Heart right ventricle (tissue), 16 donors: Measurements from ENCODE around the gene B2M. TPM values are rescaled to one million over a fixed set of nuclear protein-coding genes. Genes with fewer than 3 reads are reported as not detected.

ENCODE experiments used
- ATAC-seq, 8 donors: fragments of 200-7000 bp; cut with Tn5 transposase; one replicate each; pipeline ENCODE4 v1.9.1; 2020; ENCODE audit warnings: mild to moderate bottlenecking in 8 of 8, moderate library complexity in 8 of 8, moderate number of reproducible peaks in 1 of 8
- DNase-seq, 2 donors: peaks; one replicate each; pipeline ENCODE4 v3.0.0-alpha.2; 2020
- H3K27ac ChIP-seq, 10 donors: fragments of 200-600 bp; sonication (generic) in 2 of 10; one replicate each; pipeline versions ENCODE4 v1.5.0 to v1.8.0; 2020 to 2022; ENCODE audit warnings: mild to moderate bottlenecking in 3 of 10
- H3K27me3 ChIP-seq, 7 donors: fragments of 200-600 bp; one replicate each; pipeline ENCODE4 v1.8.0; 2021 to 2022; ENCODE audit warnings: mild to moderate bottlenecking in 2 of 7
- H3K36me3 ChIP-seq, 9 donors: fragments of 200-600 bp; sonication (generic) in 1 of 9; one replicate each; pipeline versions ENCODE4 v1.5.0 to v1.8.0; 2020 to 2022; ENCODE audit warnings: mild to moderate bottlenecking in 2 of 9
- H3K4me1 ChIP-seq, 9 donors: fragments of 200-600 bp; sonication (generic) in 1 of 9; one replicate each; pipeline versions ENCODE4 v1.5.0 to v1.8.0; 2020 to 2022; ENCODE audit warnings: mild to moderate bottlenecking in 4 of 9
- H3K4me3 ChIP-seq, 10 donors: fragments of 200-600 bp; sonication (generic) in 2 of 10; one replicate each; pipeline versions ENCODE4 v1.5.0 to v1.8.0; 2020 to 2022; ENCODE audit warnings: mild to moderate bottlenecking in 7 of 10, moderate library complexity in 2 of 10
- H3K9me3 ChIP-seq, 11 donors: fragments of 200-600 bp in 10 of 11; sonication (generic) in 2 of 11; one replicate each; pipeline versions ENCODE4 v1.5.0 to v1.8.0; 2013 to 2022; ENCODE audit warnings: mild to moderate bottlenecking in 2 of 11, control low read depth in 1 of 11, moderate library complexity in 1 of 11
- WGBS, 2 donors: extraction: QIAGEN DNeasy Blood & Tissue Kit; methylation state at CpG; one replicate each; pipeline ENCODE4 v1.1.7; 2013; ENCODE audit warnings: inconsistent platforms in 1 of 2; 5-methylcytosine and 5-hydroxymethylcytosine counted together
- intact Hi-C, 10 donors: fragments of 100-400 bp; cut with DNase I; formaldehyde crosslinking; loops; one replicate each; pipeline versions ENCODE4 v1.11.1 to v1.14.2; 2022
- polyA plus RNA-seq, 2 donors: library from polyadenylated mRNA; stranded (reverse); fragments of 200-250 nt; gene quantifications; one replicate each; pipeline ENCODE4 v1.2.3, GENCODE V29; 2013
- total RNA-seq, 10 donors: library from RNA; stranded (reverse); fragmentation: NEBNext Ultra II Directional in 3 of 10; extraction: Animal tissue kit (Norgen Biotek cat#: 25700) in 3 of 10; gene quantifications; one replicate each; pipeline versions ENCODE4 v1.2.1 to v1.2.4, GENCODE V29; 2021 to 2023
- TF ChIP-seq, protein P1 (sequence below), 9 donors: fragments of 200-600 bp; sonication (generic) in 2 of 9; IDR thresholded peaks; one replicate each; pipeline versions ENCODE4 v1.5.0 to v1.8.0; 2021 to 2022; ENCODE audit warnings: antibody characterized with exemption in 9 of 9, mild to moderate bottlenecking in 5 of 9, moderate library complexity in 1 of 9
- donor health status: Arrhythmogenic right ventricular cardiomyopathy.
- donor health status: ischemic (EF 13 %, LVEDD 7.1; RV severe dilation, severe dysfunction).
- donor health status: healthy with polysubstance abuse.
- donor health status: DM: no; HTN: yes; CAD: no.
- donor health status: DM: no; HTN: no; CAD: no.
- donor health status: ischemic (EF 25% LVEDD 6.9; RV normal size, moderate dysfunction).
- donor health status: ischemic (EF 25% LVEDD 5.7; RV mildly dilated, moderate dysfunction).
- donor health status: healthy.
- donor health status: DM: yes; HTN: yes; CAD: no.
- donor health status: Ischemic cardiomyopathy.
- donor health status: ischemic (EF 35%, LVEDD 5.7; RV mildly dilated, moderate dysfunction).
- donor health status: nonischemic (EF 11% LVEDD 7.7; RV severe dilation, severe dysfunction).
- donor health status: DM: yes; HTN: yes; CAD: no.
- donor health status: PGD.
- donor health status: ischemic (EF 29% LVEDD 5.4; RV normal size, mild dysfunction).
- donor health status: nonischemic (EF 23%, LVEDD 6.1; RV moderate dilation, normal function).

The B2M gene
- total and polyA plus RNA-seq, 12 donors, result 782 to 5,382 (median 1,085) TPM

DNA sequence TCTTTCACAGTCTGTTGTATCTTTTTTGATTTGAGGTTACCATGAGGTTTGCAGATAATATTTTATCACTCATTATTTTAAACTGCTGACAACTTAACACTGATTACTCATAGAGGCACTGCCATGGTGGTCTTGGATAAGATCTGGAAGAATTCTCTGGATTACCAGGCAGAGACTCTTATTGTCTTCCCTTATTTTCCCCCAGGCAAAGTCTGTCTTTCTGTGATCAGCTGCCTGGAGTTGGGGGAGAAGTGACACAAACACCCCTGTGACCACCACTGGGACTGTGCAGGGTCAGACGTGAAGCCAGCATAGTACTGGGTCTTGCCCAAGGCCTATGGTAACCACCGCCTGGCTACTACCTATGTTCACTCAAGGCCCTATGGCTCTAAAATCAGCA lies 4.9 kb upstream of the B2M start:
- WGBS, 2 donors, result 98% methylated on average over 2 of the region's 2 CpGs
- Histone ChIP-seq H3K27ac (no peak overlapping the region), H3K4me3 (no peak overlapping the region), H3K9me3 (peaks cover 0 to 22% (median 0%) of the 10 kb centered on the region in 11 donors), H3K36me3 (no peaks in the 10 kb centered on the region), H3K4me1 (peaks cover 0 to 13% (median 0%) of the 10 kb centered on the region in 9 donors), H3K27me3 (no peaks in the 10 kb centered on the region)
- intact Hi-C loops, result loop anchor here in 2 of 10 donors (5.0 kb wide), 1 partner anchor 39 kb away; no protein-coding TSS in a partner anchor
- no peak for DNase-seq
- TF ChIP-seq, protein P1, sequence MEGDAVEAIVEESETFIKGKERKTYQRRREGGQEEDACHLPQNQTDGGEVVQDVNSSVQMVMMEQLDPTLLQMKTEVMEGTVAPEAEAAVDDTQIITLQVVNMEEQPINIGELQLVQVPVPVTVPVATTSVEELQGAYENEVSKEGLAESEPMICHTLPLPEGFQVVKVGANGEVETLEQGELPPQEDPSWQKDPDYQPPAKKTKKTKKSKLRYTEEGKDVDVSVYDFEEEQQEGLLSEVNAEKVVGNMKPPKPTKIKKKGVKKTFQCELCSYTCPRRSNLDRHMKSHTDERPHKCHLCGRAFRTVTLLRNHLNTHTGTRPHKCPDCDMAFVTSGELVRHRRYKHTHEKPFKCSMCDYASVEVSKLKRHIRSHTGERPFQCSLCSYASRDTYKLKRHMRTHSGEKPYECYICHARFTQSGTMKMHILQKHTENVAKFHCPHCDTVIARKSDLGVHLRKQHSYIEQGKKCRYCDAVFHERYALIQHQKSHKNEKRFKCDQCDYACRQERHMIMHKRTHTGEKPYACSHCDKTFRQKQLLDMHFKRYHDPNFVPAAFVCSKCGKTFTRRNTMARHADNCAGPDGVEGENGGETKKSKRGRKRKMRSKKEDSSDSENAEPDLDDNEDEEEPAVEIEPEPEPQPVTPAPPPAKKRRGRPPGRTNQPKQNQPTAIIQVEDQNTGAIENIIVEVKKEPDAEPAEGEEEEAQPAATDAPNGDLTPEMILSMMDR (IDR thresholded peaks at IDR 0.05), result no peak
- no peak for ATAC-seq

- WGBS, 2 donors, result 98% methylated on average over 2 of the region's 2 CpGs
- Histone ChIP-seq H3K36me3 (no peaks in the 10 kb centered on the region), H3K4me1 (peaks cover 0 to 13% (median 4%) of the 10 kb centered on the region in 9 donors), H3K9me3 (peaks cover 0 to 19% (median 0%) of the 10 kb centered on the region in 11 donors), H3K27me3 (no peaks in the 10 kb centered on the region), H3K4me3 (no peak overlapping the region), H3K27ac (no peak overlapping the region)
- TF ChIP-seq, protein P1 (IDR thresholded peaks at IDR 0.05), result no peak
- DNase-seq, result no peak
- ATAC-seq, result no peak
- intact Hi-C loops, result loop anchor here in 2 of 10 donors (5.0 kb wide), 1 partner anchor 40 kb away; no protein-coding TSS in a partner anchor
These were observed 4.2 kb upstream of the B2M start for GRCh38 chr15:44706946-44707636.

GRCh38 chr15:44710236-44711095 lies 851 bp upstream of the B2M start:
- TF ChIP-seq, protein P1 (IDR thresholded peaks at IDR 0.05), result peak in 5 of 9 donors; percentile 8 to 52 (median 38)
- Histone ChIP-seq H3K9me3 (no peaks in the 10 kb centered on the region), H3K4me1 (peaks cover under 1 to 38% (median 24%) of the 10 kb centered on the region in 9 donors), H3K27me3 (no peaks in the 10 kb centered on the region), H3K27ac (peak overlapping the region; percentile 95 to 100 (median 99)), H3K36me3 (peaks cover 0 to 32% (median 2%) of the 10 kb centered on the region in 9 donors), H3K4me3 (peak overlapping the region; percentile 80 to 99 (median 91))
- intact Hi-C loops, result loop anchor here in 6 of 10 donors (1.0 to 2.0 kb wide), 7 partner anchors 18 to 48 kb away; partner anchors contain the start of gene SPG11 (in 2 of the 6)
- ATAC-seq, result peak in 2 of 8 donors; percentile 7 to 15
- peak in 1 of 2 donors; percentile 48 for DNase-seq
- WGBS, 2 donors, result 23 to 27% methylated on average over 11 of the region's 11 CpGs
